H1 (cell line): ENCODE data around the gene MRTFB. TPM values are rescaled to one million over a fixed set of nuclear protein-coding genes. Genes with fewer than 3 reads are reported as not detected.

Experiments used
- CTCF ChIA-PET: fragments of 300-600 bp; sonication (Branson Sonifier 250); formaldehyde crosslinking; loops from one replicate; lab custom pipeline; 2021; ENCODE audit not compliant: partially characterized antibody; lab: Charles Lee
- POLR2A ChIA-PET: fragments of 300-600 bp; sonication (Branson Sonifier 250); formaldehyde crosslinking; loops from one replicate; lab custom pipeline; 2021; ENCODE audit warnings: inconsistent platforms; ENCODE audit not compliant: partially characterized antibody; lab: Charles Lee
- DNase-seq, 2 experiments: peaks; one replicate each; pipeline versions ENCODE4 v3.0.0 to v3.0.0-alpha.2; 2010 to 2022; ENCODE audit warnings: low spot score in 2 of 2, low read depth in 1 of 2, mixed read lengths in 1 of 2
- FAIRE-seq: peaks from 2 replicates; lab custom pipeline; 2011; peaks lifted over from hg19 to GRCh38; lab: Jason Lieb, UNC
- H2AFZ ChIP-seq: 2 replicates; pipeline ENCODE4 v1.8.1; 2012; ENCODE audit warnings: low read length, inconsistent platforms
- H2AK5ac ChIP-seq: 2 replicates; pipeline ENCODE4 v1.6.1; 2013; ENCODE audit warnings: low read depth, low read length
- H2BK120ac ChIP-seq: replicated peaks from 2 replicates; pipeline ENCODE3; 2013; ENCODE audit warnings: low read depth, low read length, inconsistent platforms
- H2BK12ac ChIP-seq: 2 replicates; pipeline ENCODE4 v1.6.1; 2013; ENCODE audit warnings: low read depth, low read length
- H2BK15ac ChIP-seq: 2 replicates; pipeline ENCODE4 v1.6.1; 2013; ENCODE audit warnings: low read length
- H2BK20ac ChIP-seq: 2 replicates; pipeline ENCODE4 v1.6.1; 2013; ENCODE audit warnings: low read length
- H2BK5ac ChIP-seq: 2 replicates; pipeline ENCODE4 v1.6.1; 2013; ENCODE audit warnings: low read depth, low read length
- H3K14ac ChIP-seq: 2 replicates; pipeline ENCODE4 v1.6.1; 2013; ENCODE audit warnings: inconsistent platforms; ENCODE audit not compliant: insufficient read length
- H3K18ac ChIP-seq: 2 replicates; pipeline ENCODE4 v1.6.1; 2013; ENCODE audit warnings: low read length; ENCODE audit errors: extremely low read depth
- H3K23ac ChIP-seq: 2 replicates; pipeline ENCODE4 v1.6.1; 2013; ENCODE audit warnings: inconsistent platforms; ENCODE audit not compliant: insufficient read length
- H3K23me2 ChIP-seq: 2 replicates; pipeline ENCODE4 v1.6.1; 2013; ENCODE audit warnings: low read depth, low read length
- H3K27ac ChIP-seq: 2 replicates; pipeline ENCODE4 v1.6.1; 2011; ENCODE audit warnings: low read depth, low read length, inconsistent platforms
- H3K27me3 ChIP-seq, 4 experiments: replicated peaks in 1 of 4; 1 replicate in 1 of 4; 2 replicates in 3 of 4; pipeline versions ENCODE4 v1.6.1 to v1.8.1; 2011 to 2013; ENCODE audit warnings: low read length in 3 of 4, mild to moderate bottlenecking in 3 of 4, inconsistent platforms in 2 of 4, mixed read lengths in 2 of 4, moderate library complexity in 1 of 4; ENCODE audit not compliant: control insufficient read depth in 3 of 4, insufficient read depth in 3 of 4; ENCODE audit errors: extremely low read depth in 1 of 4
- H3K36me3 ChIP-seq, 4 experiments: 2 replicates each; pipeline versions ENCODE4 v1.6.1 to v1.8.1; 2011 to 2013; ENCODE audit warnings: mild to moderate bottlenecking in 4 of 4, low read length in 3 of 4, moderate library complexity in 2 of 4, control low read depth in 1 of 4, inconsistent platforms in 1 of 4; ENCODE audit not compliant: insufficient read depth in 4 of 4, control insufficient read depth in 2 of 4
- H3K4ac ChIP-seq: replicated peaks from 2 replicates; pipeline ENCODE3; 2013; ENCODE audit warnings: low read length, low read depth, mixed read lengths, inconsistent platforms; ENCODE audit not compliant: insufficient read length
- H3K4me1 ChIP-seq, 4 experiments: replicated peaks in 1 of 4; 1 replicate in 1 of 4; 2 replicates in 3 of 4; pipeline versions ENCODE4 v1.6.1 to v1.8.1; 2011 to 2013; ENCODE audit warnings: low read length in 3 of 4, inconsistent platforms in 2 of 4, mixed read lengths in 1 of 4; ENCODE audit not compliant: insufficient read depth in 4 of 4, control insufficient read depth in 3 of 4
- H3K4me2 ChIP-seq, 2 experiments: 2 replicates each; pipeline versions ENCODE4 v1.6.1 to v1.8.1; 2011 to 2013; ENCODE audit warnings: low read depth in 2 of 2, low read length in 2 of 2, control low read depth in 1 of 2, inconsistent platforms in 1 of 2, mild to moderate bottlenecking in 1 of 2; ENCODE audit not compliant: insufficient read depth in 1 of 2
- H3K4me3 ChIP-seq, 4 experiments: fragments of 200-600, 300-600 bp in 1 of 4; sonication (generic), shearing (Covaris generic), sonication (Bioruptor Twin) in 1 of 4; 2 replicates each; pipeline versions ENCODE4 v1.5.1 to v1.8.1; 2011 to 2016; ENCODE audit warnings: low read length in 4 of 4, low read depth in 3 of 4, control low read depth in 2 of 4, inconsistent platforms in 2 of 4, mild to moderate bottlenecking in 2 of 4, mixed read lengths in 1 of 4, moderate library complexity in 1 of 4; ENCODE audit not compliant: insufficient read depth in 2 of 4; ENCODE audit errors: extremely low read depth in 1 of 4
- H3K56ac ChIP-seq: replicated peaks from 2 replicates; pipeline ENCODE3; 2013; ENCODE audit warnings: low read depth, mild to moderate bottlenecking, mixed read lengths, low read length, inconsistent platforms; ENCODE audit not compliant: insufficient read length
- H3K79me1 ChIP-seq: 2 replicates; pipeline ENCODE4 v1.6.1; 2013; ENCODE audit warnings: low read depth, low read length, control low read depth
- H3K79me2 ChIP-seq, 2 experiments: 2 replicates each; pipeline versions ENCODE4 v1.6.1 to v1.8.1; 2012 to 2013; ENCODE audit warnings: low read length in 2 of 2, mild to moderate bottlenecking in 2 of 2, inconsistent platforms in 1 of 2; ENCODE audit not compliant: insufficient read depth in 2 of 2, control insufficient read depth in 1 of 2
- H3K9ac ChIP-seq, 4 experiments: replicated peaks in 1 of 4; 1 replicate in 1 of 4; 2 replicates in 3 of 4; pipeline versions ENCODE4 v1.6.1 to v1.8.1; 2011 to 2013; ENCODE audit warnings: low read depth in 3 of 4, low read length in 3 of 4, control low read depth in 2 of 4, mild to moderate bottlenecking in 2 of 4, moderate library complexity in 2 of 4, inconsistent platforms in 1 of 4; ENCODE audit errors: extremely low read depth in 1 of 4
- H3K9me3 ChIP-seq, 2 experiments: 2 replicates each; pipeline versions ENCODE4 v1.6.1 to v1.8.1; 2012 to 2013; ENCODE audit warnings: mild to moderate bottlenecking in 2 of 2, moderate library complexity in 2 of 2, control low read depth in 1 of 2, inconsistent platforms in 1 of 2, low read depth in 1 of 2, low read length in 1 of 2, mixed read lengths in 1 of 2; ENCODE audit not compliant: insufficient read depth in 2 of 2
- H4K20me1 ChIP-seq, 2 experiments: replicated peaks in 1 of 2; 2 replicates each; pipeline versions ENCODE3 to v1.8.1; 2011 to 2013; ENCODE audit warnings: inconsistent platforms in 2 of 2, low read length in 2 of 2, mild to moderate bottlenecking in 1 of 2; ENCODE audit not compliant: insufficient read depth in 2 of 2, control insufficient read depth in 1 of 2
- H4K5ac ChIP-seq: 2 replicates; pipeline ENCODE4 v1.6.1; 2013; ENCODE audit warnings: low read length, low read depth, mixed read lengths, inconsistent platforms; ENCODE audit not compliant: insufficient read length
- H4K8ac ChIP-seq: 2 replicates; pipeline ENCODE4 v1.8.0; 2013; ENCODE audit warnings: mild to moderate bottlenecking, moderate library complexity, low read length, inconsistent platforms; ENCODE audit not compliant: insufficient read depth; ENCODE audit errors: extremely low read depth
- H4K91ac ChIP-seq: replicated peaks from 2 replicates; pipeline ENCODE3; 2013; ENCODE audit warnings: low read length, mixed read lengths, inconsistent platforms; ENCODE audit not compliant: insufficient read length
- EZH2 ChIP-seq: fragments of 200-600 bp; sonication (generic); IDR thresholded peaks from 2 replicates; pipeline ENCODE4 v1.7.1; 2012; ENCODE audit warnings: low read depth, mild to moderate bottlenecking, moderate library complexity, low read length, inconsistent platforms; ENCODE audit not compliant: severe bottlenecking
- SP1 ChIP-seq: IDR thresholded peaks from 2 replicates; pipeline ENCODE4 v1.6.1; 2011; ENCODE audit warnings: low read depth, low read length
- YY1 ChIP-seq: IDR thresholded peaks from 2 replicates; pipeline ENCODE4 v1.6.1; 2011; ENCODE audit warnings: low read depth, mild to moderate bottlenecking, low read length
- WGBS, 2 experiments: shearing (Covaris generic) in 1 of 2; methylation state at CpG; one replicate each; pipeline versions ENCODE4 v1.1.6 to v1.1.7; 2013 to 2015; ENCODE audit warnings: low lambda C conversion rate in 2 of 2, mixed read lengths in 2 of 2, inconsistent platforms in 1 of 2, low coverage in 1 of 2, missing lambda C conversion rate in 1 of 2; ENCODE audit not compliant: insufficient replicate concordance in 2 of 2, insufficient coverage in 1 of 2, insufficient read length in 1 of 2; ENCODE audit errors: extremely low coverage in 1 of 2, missing lambda C conversion rate in 1 of 2; 5-methylcytosine and 5-hydroxymethylcytosine counted together
- polyA plus RNA-seq, 7 experiments: library from polyadenylated mRNA; depleted of rRNA in 3 of 7; stranded (reverse) in 5 of 7; unstranded in 2 of 7; fragments of >200 nt in 5 of 7; fragments of 200-250 nt in 2 of 7; gene quantifications; 1 replicate in 5 of 7; 2 replicates in 1 of 7; 4 replicates in 1 of 7; pipeline versions ENCODE4 v1.2.1 to v1.2.3, GENCODE V29; 2011 to 2013; ENCODE audit warnings: missing spikeins in 2 of 7, mixed read lengths in 2 of 7
- total RNA-seq: library from RNA; stranded (reverse); fragmentation: NEBNext Ultra II Directional; extraction: Animal tissue kit (Norgen Biotek cat#: 25700); gene quantifications from 2 replicates; pipeline ENCODE4 v1.2.1, GENCODE V29; 2021

The MRTFB gene
- total and polyA plus RNA-seq, 2 of the 8 experiments (the other 6 are each of a cell fraction or from before 2014, with no cell fraction given): 13.5 to 34.9 TPM

DNA sequence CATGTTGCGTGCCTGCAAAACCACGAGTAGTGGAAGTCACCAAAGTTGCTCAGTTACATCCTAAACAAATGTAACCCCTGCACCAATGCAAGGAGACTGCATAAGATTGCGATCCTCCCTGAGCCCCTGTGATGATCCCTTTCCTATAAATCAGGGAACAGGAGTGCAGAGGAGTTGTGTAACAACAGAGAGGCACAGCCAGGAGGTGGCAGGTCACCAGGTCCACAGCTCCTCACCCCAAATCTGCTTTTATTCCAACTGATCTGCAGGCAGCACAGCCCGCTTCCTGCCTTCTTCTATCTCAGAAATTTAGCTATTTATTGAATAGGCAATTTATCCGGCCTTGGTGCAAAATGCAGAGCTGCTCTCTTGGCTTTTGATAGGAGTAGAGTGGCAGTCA is 36.0 kb upstream of the MRTFB start:
- Histone ChIP-seq H2BK120ac (no peak overlapping the region), H2BK5ac (no peak overlapping the region), H4K91ac (no peak overlapping the region), H3K79me1 (no peaks in the 10 kb centered on the region), H3K27ac (no peak overlapping the region), H3K23ac (no peak overlapping the region), H2AFZ (peak overlapping the region; percentile 21; the same call in 1 of the 2 replicates), H3K4me3 (no peak overlapping the region), H4K20me1 (no peaks in the 10 kb centered on the region), H3K9ac (no peak overlapping the region), H2AK5ac (no peak overlapping the region), H2BK12ac (no peak overlapping the region), H3K79me2 (no peaks in the 10 kb centered on the region), H3K18ac (no peak overlapping the region), H4K8ac (no peak overlapping the region), H3K56ac (no peak overlapping the region), H3K4me2 (no peak overlapping the region), H3K14ac (no peak overlapping the region), H3K36me3 (no peaks in the 10 kb centered on the region), H3K4ac (no peak overlapping the region), H4K5ac (no peak overlapping the region), H2BK20ac (no peak overlapping the region), H3K9me3 (no peaks in the 10 kb centered on the region), H3K23me2 (no peaks in the 10 kb centered on the region), H2BK15ac (no peak overlapping the region), H3K4me1 (no peaks in the 10 kb centered on the region), H3K27me3 (no peaks in the 10 kb centered on the region)
- ChIA-PET POLR2A (no interaction called here), CTCF (interaction anchor here (1.0 to 2.5 kb wide), 4 partner anchors 10 to 75 kb away, joined by 3 to 8 read pairs (median 3); no protein-coding TSS in a partner anchor)
- TF ChIP-seq SP1: no peak
- no peak for TF ChIP-seq YY1
- TF ChIP-seq EZH2: no peak
- no peak for DNase-seq
- WGBS, 2 experiments: 82% methylated on average over 5 of the region's 5 CpGs; no CpG with 5 or more reads in 1 of the 2 experiments
- no peak for FAIRE-seq
